DMS 273 treated with DMSO at 0.1 percent for 48 hours (cell line): Measurements from ENCODE around the gene MYO18B.

Source experiments
- DNase-seq: peaks from one replicate; lab custom pipeline; 2025; lab: John Stamatoyannopoulos, UW

Gene MYO18B

DNA sequence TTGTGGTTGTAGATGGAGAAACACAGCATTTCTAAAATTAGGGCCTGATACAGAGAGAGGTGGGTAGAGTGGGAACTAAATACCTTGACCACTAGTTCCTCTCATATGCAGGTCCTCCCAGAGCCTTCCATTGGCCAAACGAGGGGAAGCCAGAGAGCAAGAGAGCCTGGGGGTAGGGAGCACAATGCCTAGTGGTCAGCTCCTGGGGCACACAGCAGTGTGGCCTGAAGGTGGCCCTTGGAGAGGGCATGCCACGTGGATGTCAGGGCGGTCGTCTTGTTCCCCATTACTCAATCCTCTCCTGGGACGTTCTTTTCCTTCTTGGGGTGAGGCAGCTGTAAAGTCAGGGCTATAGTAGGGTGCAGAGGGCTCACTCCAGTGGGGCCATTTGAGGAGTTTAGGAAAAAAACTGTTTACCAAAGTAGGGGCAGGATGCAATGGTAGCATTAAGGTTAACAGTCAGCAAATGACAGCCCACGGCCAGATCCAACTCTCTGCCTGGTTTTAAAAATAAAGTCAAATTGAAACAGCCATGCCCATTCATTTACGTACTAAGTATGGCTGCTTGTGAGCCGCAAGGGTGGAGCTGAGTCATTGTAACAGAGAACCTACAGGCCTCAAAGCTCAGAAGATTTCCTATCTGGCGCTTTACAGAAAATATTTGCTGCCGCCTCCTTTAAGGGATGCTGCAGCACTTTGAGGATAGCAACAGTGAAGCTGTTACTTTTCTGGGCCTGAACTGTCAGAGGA is 7.6 kb downstream of the MYO18B start:
- no peak for DNase-seq

DNA sequence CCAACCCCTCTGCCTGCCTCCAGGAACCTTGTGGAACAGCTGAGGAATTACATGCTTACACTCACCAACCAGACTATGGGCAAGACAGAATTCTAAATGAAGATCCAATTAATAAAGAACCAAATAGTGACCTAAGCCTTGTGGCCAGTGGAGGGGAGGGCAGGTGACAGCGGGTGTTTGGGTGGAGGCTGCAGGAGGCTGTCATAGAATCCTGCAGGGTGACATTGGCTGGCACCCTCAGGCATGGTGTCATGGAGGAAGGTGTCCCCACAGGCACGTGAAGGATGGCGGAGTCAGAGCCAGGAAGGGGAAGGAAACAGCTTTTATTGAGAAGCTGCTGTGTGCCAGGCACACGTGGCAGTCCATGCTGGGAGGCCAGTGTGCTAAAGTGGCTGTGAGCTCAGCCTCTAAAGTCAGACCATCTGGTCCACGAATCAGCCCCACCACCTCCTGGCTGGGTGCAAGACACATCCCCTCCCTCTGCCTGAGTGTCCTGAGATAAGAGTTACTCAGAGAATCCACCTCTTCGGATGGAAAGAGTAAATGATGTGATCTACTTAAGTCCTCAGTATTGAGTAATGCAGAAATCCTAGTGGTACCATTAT is 8.7 kb downstream of the MYO18B start:
- no peak for DNase-seq

DNA sequence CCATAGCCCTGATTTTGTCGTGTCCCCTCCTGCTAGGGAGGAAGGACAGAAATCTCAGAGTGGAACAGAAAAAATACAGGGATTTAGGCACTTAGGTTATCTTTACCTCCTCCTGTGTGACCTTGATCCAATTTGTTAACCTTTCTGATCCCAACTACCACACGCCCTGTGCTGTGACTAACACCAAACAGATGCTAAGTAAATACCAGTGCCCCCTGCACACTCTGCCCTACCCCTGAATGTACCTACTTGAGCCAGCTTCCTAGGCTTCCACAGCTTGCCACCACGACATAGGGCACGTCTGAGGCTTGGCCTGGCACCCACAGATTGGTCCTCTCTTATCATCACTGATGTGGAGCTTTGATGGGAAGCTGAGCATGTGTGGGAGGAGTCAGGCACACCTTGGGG is 9.2 kb downstream of the MYO18B start:
- no peak for DNase-seq

- no peak for DNase-seq
These were observed 10.7 kb downstream of the MYO18B start for GRCh38 chr22:25752615-25753214.

GRCh38 chr22:25753252-25753651 is 11.3 kb downstream of the MYO18B start:
- DNase-seq = no peak

- DNase-seq = no peak
These were observed 12.7 kb downstream of the MYO18B start for GRCh38 chr22:25754527-25755202.

DNA sequence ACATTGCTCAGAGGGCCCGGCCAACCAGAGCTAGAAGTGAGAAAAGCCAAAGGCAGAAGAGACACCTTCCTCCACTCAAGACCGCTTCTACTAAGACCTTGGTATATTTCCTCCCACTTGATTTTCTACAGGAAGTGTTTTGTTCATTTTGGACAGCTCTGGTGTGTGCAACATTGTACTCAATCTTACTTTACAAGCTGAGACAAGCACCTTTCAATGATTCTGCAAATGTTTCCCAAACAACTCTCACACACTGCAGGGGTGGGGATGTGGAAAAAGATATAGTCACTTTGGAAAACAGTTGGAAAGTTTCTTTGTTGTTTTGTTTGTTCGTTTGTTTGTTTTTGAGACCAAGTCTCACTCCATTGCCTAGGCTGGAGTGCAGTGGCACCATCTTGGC is 15.7 kb downstream of the MYO18B start:
- no peak for DNase-seq

GRCh38 chr22:25758316-25758715 is 16.3 kb downstream of the MYO18B start:
- DNase-seq = no peak

- no peak for DNase-seq
These were observed 17.8 kb downstream of the MYO18B start for GRCh38 chr22:25759825-25760231.

DNA sequence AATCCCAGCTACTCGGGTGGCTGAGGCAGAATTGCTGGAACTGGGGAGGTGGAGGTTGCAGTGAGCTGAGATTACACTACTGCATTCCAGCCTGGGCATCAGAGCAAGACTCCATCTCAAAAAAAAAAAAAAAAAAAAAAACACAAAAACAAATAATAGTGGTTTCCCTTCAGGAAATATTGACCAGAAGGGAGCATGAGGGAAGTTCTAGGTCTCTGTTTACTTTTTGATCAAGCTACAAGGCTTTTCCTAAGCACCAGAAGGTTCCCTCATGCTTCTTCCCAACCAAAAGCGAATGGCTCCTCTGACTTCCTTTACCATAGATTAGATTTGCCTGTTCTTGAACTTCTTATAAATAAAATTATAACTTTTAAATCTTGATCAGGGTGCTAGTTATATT is 18.3 kb downstream of the MYO18B start:
- DNase-seq = no peak

DNA sequence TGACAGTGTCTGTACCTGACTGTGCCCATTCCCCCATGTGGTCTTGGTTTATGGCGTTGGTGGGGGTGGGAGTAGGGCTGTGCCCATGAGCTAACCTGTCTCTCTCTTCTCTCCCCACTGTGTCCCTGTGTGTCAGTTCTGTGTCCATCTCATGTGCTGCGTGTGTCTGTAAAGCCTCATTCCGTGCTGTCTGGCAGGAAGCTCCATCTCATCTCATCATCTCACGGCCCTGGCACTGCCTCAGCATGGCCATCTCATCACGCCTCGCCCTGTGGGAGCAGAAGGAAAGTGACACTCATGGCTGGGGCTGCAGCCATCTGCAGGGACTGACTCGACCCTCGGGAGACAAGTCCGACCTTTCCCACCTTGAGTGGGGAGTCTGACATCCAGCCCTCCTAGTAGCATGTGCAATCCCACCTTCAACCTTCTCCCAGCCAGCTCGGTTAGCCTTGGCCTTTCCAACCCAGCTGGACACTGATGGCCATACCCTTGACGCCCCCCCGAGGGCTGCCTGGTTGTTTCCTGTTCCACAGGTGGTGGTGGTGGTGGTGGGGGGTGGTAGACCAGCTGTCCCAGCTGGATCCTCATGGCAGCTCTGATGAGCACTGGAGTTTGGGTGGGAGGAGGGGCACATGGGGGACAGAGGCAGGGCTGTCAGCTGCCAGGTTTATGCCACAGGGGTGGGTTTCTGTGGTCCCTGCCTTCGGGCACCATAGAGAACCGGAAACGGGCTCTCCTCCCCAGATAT is 19.0 kb downstream of the MYO18B start:
- DNase-seq = no peak

DNA sequence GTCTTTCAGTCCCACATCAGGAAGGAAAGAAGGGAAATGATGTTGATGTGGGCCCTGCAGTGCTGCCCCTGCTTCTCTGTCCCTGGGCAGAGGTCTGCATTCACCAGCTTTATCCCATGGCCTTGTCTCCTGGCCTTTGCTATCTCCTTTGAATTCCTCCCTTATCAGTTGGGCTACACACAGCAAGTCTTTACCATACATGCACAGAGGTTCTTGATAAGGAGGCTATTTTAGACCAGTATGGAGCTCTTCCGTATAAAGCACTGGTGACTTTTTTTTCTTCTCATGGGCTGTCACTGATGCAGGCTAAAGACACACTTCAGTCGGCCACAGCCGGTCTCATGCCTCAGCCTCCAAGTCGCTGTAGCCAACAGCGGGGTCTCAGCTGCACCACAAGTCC is 20.2 kb downstream of the MYO18B start:
- DNase-seq = no peak

DNA sequence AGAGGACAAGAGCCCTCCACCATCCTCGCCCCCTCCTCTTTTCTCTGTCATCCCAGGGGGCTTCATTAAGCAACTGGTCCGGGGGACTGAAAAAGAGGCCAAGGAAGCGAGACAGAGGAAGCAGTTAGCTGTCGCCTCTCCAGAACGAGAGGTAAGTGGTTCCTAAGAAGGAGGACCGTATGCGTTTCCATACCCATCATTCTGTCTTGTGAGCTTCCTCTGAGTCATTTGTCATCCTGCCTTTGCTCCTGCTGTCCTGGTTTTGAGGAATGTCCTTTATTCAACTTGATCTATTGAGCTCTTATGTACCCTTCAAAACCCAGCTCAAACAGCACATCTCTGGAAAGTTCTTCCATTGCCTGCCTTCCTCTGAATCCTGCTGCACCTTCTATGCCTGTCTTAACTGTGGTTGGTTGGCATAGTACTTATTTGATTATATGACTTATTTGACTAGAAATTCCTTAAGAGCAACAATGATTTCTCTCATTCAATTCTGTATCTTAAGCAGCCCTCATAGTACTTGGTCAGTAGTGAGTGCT is 21.3 kb downstream of the MYO18B start:
- DNase-seq = no peak

DNA sequence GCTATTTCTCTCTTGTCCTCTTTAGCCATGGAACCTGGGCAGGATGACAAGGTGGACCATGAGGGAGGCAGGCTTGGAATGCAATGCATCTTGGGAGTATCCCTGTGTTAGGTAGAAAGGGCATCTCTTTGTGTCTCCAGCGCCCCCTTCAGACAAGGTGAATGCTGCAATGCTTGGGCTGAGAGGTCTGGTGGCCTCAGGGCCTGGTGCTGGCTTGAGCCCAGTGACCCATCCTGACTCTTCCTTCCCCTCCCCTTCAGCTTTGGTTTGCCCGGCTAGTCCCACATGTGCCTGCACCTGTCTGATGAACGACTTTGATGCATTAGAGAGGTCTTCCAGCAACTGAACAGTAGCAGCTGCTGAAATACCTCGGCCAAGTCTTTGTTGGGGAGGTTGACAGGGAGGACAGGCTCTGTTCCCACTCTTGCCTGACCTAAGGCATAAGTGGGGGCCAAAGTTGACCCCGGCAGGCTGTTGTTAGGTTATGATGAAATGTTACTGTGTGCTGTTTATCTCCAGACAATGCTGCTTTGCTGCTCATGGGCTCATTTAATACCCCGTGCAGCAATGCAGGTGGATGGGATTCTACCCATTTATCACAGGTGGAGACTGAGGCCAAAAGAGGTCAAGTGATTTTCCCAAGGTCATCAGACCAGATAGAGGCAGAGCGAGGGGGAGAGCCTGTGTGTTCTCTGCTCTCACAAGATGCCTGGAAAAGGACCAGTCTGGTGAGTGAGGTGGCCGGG is 22.5 kb downstream of the MYO18B start:
- no peak for DNase-seq

- no peak for DNase-seq
These were observed 23.0 kb downstream of the MYO18B start for GRCh38 chr22:25765016-25765367.

DNA sequence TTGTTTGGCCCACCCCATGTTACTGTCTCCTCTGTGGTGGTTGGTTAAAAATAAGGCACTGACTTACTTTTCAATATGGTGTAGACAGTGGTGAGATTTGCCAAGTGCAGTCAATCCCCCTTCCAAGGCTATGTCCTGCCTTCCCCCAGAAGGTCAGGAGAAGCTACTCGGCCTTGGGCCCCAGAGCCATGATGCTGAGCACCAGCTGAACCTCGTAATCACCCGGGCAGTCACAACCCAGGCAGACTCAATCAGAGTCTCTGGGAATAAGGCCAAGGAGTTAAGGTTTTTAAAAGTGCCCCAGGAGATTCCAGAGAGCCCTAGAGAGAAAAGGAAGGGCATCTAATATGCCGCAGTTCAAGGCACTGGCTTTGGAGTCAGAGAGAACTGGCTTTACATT is 23.8 kb downstream of the MYO18B start:
- no peak for DNase-seq

GRCh38 chr22:25766418-25766817 is 24.4 kb downstream of the MYO18B start:
- DNase-seq = no peak

DNA sequence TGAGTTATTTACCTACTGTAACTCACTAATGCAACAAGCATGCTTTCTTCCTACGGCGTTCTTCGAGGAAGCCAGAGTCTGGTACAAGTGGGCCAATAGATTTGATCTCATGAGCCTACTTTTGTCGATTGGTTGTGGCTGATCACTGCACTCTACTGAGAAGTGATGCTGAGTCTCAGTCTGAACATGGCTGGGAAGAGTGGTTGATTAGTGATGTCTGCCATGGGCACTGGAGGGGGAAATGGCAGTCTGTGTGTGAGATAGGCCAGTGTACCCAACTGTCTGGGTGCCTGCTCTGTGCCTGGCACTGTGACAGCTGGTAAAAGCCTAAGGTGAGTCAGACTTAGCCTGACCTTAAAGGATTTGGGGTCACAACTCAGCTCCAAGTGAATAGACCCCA is 28.3 kb downstream of the MYO18B start:
- DNase-seq = no peak

- no peak for DNase-seq
These were observed 30.3 kb downstream of the MYO18B start for GRCh38 chr22:25772288-25772687.

GRCh38 chr22:25774575-25775026 is 32.6 kb downstream of the MYO18B start:
- DNase-seq = no peak

- DNase-seq = no peak
These were observed 33.5 kb downstream of the MYO18B start for GRCh38 chr22:25775531-25775930.
